Activated T-cell treated with anti-CD3 and anti-CD28 coated beads, Interleukin-2, amount 50 U/mL, for 72 hours (primary cell): ENCODE results near the gene FGF12. TPM values are rescaled to one million over a fixed set of nuclear protein-coding genes. Genes with fewer than 3 reads are reported as not detected.
"Not testable (repeated sequence)": the region's sequence is repeated elsewhere in the genome, so short reads cannot be mapped to it uniquely, and the experiment has no call there.

ENCODE experiments used
- ATAC-seq, 2 donors: fragments of 150-1000 bp; cut with Tn5 transposase; replicated peaks in 1 of 2; 2 replicates each; pipeline ENCODE4 v1.10.0; 2021; ENCODE audit warnings: moderate library complexity in 2 of 2, mild to moderate bottlenecking in 1 of 2
- DNase-seq, 2 donors: peaks; one replicate each; pipeline ENCODE4 v3.0.0; 2021 to 2022; ENCODE audit warnings: mixed read lengths in 1 of 2
- H3K27ac Mint-ChIP-seq: one replicate; pipeline ENCODE4 v1.8.0; 2022; ENCODE audit warnings: mild to moderate bottlenecking, moderate library complexity, mixed read lengths
- H3K27me3 Mint-ChIP-seq: one replicate; pipeline ENCODE4 v1.8.0; 2022; ENCODE audit warnings: low read depth, mixed read lengths
- H3K36me3 Mint-ChIP-seq, 2 donors: one replicate each; pipeline ENCODE4 v1.8.0; 2022; ENCODE audit warnings: mixed read lengths in 2 of 2, mild to moderate bottlenecking in 1 of 2; ENCODE audit not compliant: insufficient read depth in 2 of 2
- H3K4me1 Mint-ChIP-seq: one replicate; pipeline ENCODE4 v1.8.0; 2022; ENCODE audit warnings: low read depth, mixed read lengths
- H3K4me3 Mint-ChIP-seq, 2 donors: one replicate each; pipeline ENCODE4 v1.8.0; 2022; ENCODE audit warnings: mild to moderate bottlenecking in 2 of 2, mixed read lengths in 2 of 2, moderate library complexity in 2 of 2
- H3K9me3 Mint-ChIP-seq, 2 donors: one replicate each; pipeline ENCODE4 v1.8.0; 2022; ENCODE audit warnings: mixed read lengths in 2 of 2
- total RNA-seq, 2 donors: library from RNA; stranded (reverse); gene quantifications; one replicate each; pipeline ENCODE4 v1.2.3, GENCODE V29; 2022

FGF12 gene
- total RNA-seq, 2 donors from 2014 or later: not detected

GRCh38 chr3:192611411-192611810 lies 115.9 kb downstream of the FGF12 start:
- ATAC-seq (no peak), DNase-seq (no peak)
- peaks cover 11% of the 10 kb centered on the region for H3K27me3 Mint-ChIP-seq
- H3K36me3 Mint-ChIP-seq: no peaks in the 10 kb centered on the region
- no peak overlapping the region for H3K27ac Mint-ChIP-seq
- H3K4me3 Mint-ChIP-seq: no peak overlapping the region
- no peaks in the 10 kb centered on the region for H3K4me1 Mint-ChIP-seq
- peaks cover 0 to 3% of the 10 kb centered on the region in 2 donors for H3K9me3 Mint-ChIP-seq

GRCh38 chr3:192608726-192609600 lies 118.4 kb downstream of the FGF12 start:
- Mint-ChIP-seq H3K27me3 (peaks cover 4% of the 10 kb centered on the region), H3K4me3 (no peak overlapping the region), H3K27ac (no peak overlapping the region), H3K4me1 (no peaks in the 10 kb centered on the region), H3K36me3 (no peaks in the 10 kb centered on the region), H3K9me3 (peaks cover 0 to 3% of the 10 kb centered on the region in 2 donors)
- ATAC-seq: no peak
- DNase-seq: no peak

GRCh38 chr3:192607798-192608197 lies 119.5 kb downstream of the FGF12 start:
- DNase-seq (no peak), ATAC-seq (no peak)
- Mint-ChIP-seq H3K9me3 (peaks cover 3 to 4% of the 10 kb centered on the region in 2 donors), H3K36me3 (no peaks in the 10 kb centered on the region), H3K27me3 (no peaks in the 10 kb centered on the region), H3K4me3 (no peak overlapping the region), H3K4me1 (no peaks in the 10 kb centered on the region), H3K27ac (no peak overlapping the region)

GRCh38 chr3:192597913-192598312 lies 129.4 kb downstream of the FGF12 start:
- no peak for DNase-seq
- H3K4me1 Mint-ChIP-seq: no peaks in the 10 kb centered on the region
- no peaks in the 10 kb centered on the region for H3K27me3 Mint-ChIP-seq
- H3K4me3 Mint-ChIP-seq: no peak overlapping the region
- no peaks in the 10 kb centered on the region for H3K36me3 Mint-ChIP-seq
- H3K27ac Mint-ChIP-seq: no peak overlapping the region
- H3K9me3 Mint-ChIP-seq: peaks cover 4 to 9% of the 10 kb centered on the region in 2 donors
- ATAC-seq: no peak

GRCh38 chr3:192597506-192597905 lies 129.8 kb downstream of the FGF12 start:
- H3K36me3 Mint-ChIP-seq: no peaks in the 10 kb centered on the region
- H3K9me3 Mint-ChIP-seq: peaks cover 4 to 9% of the 10 kb centered on the region in 2 donors
- no peak overlapping the region for H3K27ac Mint-ChIP-seq
- H3K4me1 Mint-ChIP-seq: no peaks in the 10 kb centered on the region
- DNase-seq (no peak), ATAC-seq (no peak)
- no peaks in the 10 kb centered on the region for H3K27me3 Mint-ChIP-seq
- H3K4me3 Mint-ChIP-seq: no peak overlapping the region

- no peaks in the 10 kb centered on the region for H3K4me1 Mint-ChIP-seq
- H3K4me3 Mint-ChIP-seq: no peak overlapping the region
- DNase-seq: no peak
- H3K9me3 Mint-ChIP-seq: no peaks in the 10 kb centered on the region
- peaks cover 5% of the 10 kb centered on the region for H3K27me3 Mint-ChIP-seq
- no peak for ATAC-seq
- no peak overlapping the region for H3K27ac Mint-ChIP-seq
- H3K36me3 Mint-ChIP-seq: no peaks in the 10 kb centered on the region
These were observed 148.6 kb downstream of the FGF12 start for GRCh38 chr3:192578729-192579128.

- no peaks in the 10 kb centered on the region for H3K4me1 Mint-ChIP-seq
- H3K27ac Mint-ChIP-seq: no peak overlapping the region
- peaks cover 7% of the 10 kb centered on the region for H3K27me3 Mint-ChIP-seq
- H3K9me3 Mint-ChIP-seq: no peaks in the 10 kb centered on the region
- ATAC-seq (no peak), DNase-seq (no peak)
- H3K4me3 Mint-ChIP-seq: no peak overlapping the region
- H3K36me3 Mint-ChIP-seq: no peaks in the 10 kb centered on the region
These were observed 149.5 kb downstream of the FGF12 start for GRCh38 chr3:192577811-192578210.

GRCh38 chr3:192577271-192577670 lies 150.1 kb downstream of the FGF12 start:
- no peak for ATAC-seq
- no peaks in the 10 kb centered on the region for H3K36me3 Mint-ChIP-seq
- no peak overlapping the region for H3K4me3 Mint-ChIP-seq
- H3K4me1 Mint-ChIP-seq: no peaks in the 10 kb centered on the region
- no peaks in the 10 kb centered on the region for H3K9me3 Mint-ChIP-seq
- H3K27me3 Mint-ChIP-seq: peaks cover 9% of the 10 kb centered on the region
- no peak for DNase-seq
- H3K27ac Mint-ChIP-seq: no peak overlapping the region

- H3K36me3 Mint-ChIP-seq, DNase-seq, ATAC-seq, H3K9me3 Mint-ChIP-seq, H3K4me1 Mint-ChIP-seq, H3K4me3 Mint-ChIP-seq, H3K27ac Mint-ChIP-seq: not testable (repeated sequence)
- peaks cover 15% of the 10 kb centered on the region for H3K27me3 Mint-ChIP-seq
These were observed 150.6 kb downstream of the FGF12 start for GRCh38 chr3:192576704-192577103.

- H3K9me3 Mint-ChIP-seq: no peaks in the 10 kb centered on the region
- no peak overlapping the region for H3K4me3 Mint-ChIP-seq
- H3K36me3 Mint-ChIP-seq: no peaks in the 10 kb centered on the region
- H3K27ac Mint-ChIP-seq: no peak overlapping the region
- ATAC-seq (no peak), DNase-seq (no peak)
- H3K4me1 Mint-ChIP-seq: peaks cover 7% of the 10 kb centered on the region
- peaks cover 22% of the 10 kb centered on the region for H3K27me3 Mint-ChIP-seq
These were observed 151.3 kb downstream of the FGF12 start for GRCh38 chr3:192575879-192576506.

GRCh38 chr3:192573240-192573639 lies 154.1 kb downstream of the FGF12 start:
- Mint-ChIP-seq H3K9me3 (no peaks in the 10 kb centered on the region), H3K4me3 (no peak overlapping the region), H3K36me3 (no peaks in the 10 kb centered on the region), H3K4me1 (peaks cover 10% of the 10 kb centered on the region), H3K27ac (no peak overlapping the region), H3K27me3 (peaks cover 36% of the 10 kb centered on the region)
- ATAC-seq (no peak), DNase-seq (no peak)

- ATAC-seq: no peak
- H3K36me3 Mint-ChIP-seq: no peaks in the 10 kb centered on the region
- H3K27me3 Mint-ChIP-seq: peaks cover 36% of the 10 kb centered on the region
- peak overlapping the region; percentile 42 to 65 for H3K4me3 Mint-ChIP-seq
- peaks cover 10% of the 10 kb centered on the region for H3K4me1 Mint-ChIP-seq
- peak in 1 of 2 donors; percentile 2 for DNase-seq
- H3K9me3 Mint-ChIP-seq: no peaks in the 10 kb centered on the region
- H3K27ac Mint-ChIP-seq: no peak overlapping the region
These were observed 156.2 kb downstream of the FGF12 start for GRCh38 chr3:192570821-192571791.

- H3K27me3 Mint-ChIP-seq: peaks cover 36% of the 10 kb centered on the region
- H3K9me3 Mint-ChIP-seq: no peaks in the 10 kb centered on the region
These were observed 157.0 kb downstream of the FGF12 start for GRCh38 chr3:192570315-192570714.

More at GRCh38 chr3:192570315-192570714, 157.0 kb downstream of the FGF12 start:
- DNase-seq: no peak
- Mint-ChIP-seq H3K4me1 (peaks cover 10% of the 10 kb centered on the region), H3K36me3 (no peaks in the 10 kb centered on the region), H3K27ac (no peak overlapping the region), H3K4me3 (no peak overlapping the region)
- ATAC-seq: no peak
